Measurements from ENCODE around the gene ANKIB1.
A peak's percentile ranks its signal among the peaks of the same experiment; 100 is the strongest.

The ANKIB1 gene, protein sequence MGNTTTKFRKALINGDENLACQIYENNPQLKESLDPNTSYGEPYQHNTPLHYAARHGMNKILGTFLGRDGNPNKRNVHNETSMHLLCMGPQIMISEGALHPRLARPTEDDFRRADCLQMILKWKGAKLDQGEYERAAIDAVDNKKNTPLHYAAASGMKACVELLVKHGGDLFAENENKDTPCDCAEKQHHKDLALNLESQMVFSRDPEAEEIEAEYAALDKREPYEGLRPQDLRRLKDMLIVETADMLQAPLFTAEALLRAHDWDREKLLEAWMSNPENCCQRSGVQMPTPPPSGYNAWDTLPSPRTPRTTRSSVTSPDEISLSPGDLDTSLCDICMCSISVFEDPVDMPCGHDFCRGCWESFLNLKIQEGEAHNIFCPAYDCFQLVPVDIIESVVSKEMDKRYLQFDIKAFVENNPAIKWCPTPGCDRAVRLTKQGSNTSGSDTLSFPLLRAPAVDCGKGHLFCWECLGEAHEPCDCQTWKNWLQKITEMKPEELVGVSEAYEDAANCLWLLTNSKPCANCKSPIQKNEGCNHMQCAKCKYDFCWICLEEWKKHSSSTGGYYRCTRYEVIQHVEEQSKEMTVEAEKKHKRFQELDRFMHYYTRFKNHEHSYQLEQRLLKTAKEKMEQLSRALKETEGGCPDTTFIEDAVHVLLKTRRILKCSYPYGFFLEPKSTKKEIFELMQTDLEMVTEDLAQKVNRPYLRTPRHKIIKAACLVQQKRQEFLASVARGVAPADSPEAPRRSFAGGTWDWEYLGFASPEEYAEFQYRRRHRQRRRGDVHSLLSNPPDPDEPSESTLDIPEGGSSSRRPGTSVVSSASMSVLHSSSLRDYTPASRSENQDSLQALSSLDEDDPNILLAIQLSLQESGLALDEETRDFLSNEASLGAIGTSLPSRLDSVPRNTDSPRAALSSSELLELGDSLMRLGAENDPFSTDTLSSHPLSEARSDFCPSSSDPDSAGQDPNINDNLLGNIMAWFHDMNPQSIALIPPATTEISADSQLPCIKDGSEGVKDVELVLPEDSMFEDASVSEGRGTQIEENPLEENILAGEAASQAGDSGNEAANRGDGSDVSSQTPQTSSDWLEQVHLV

DNA sequence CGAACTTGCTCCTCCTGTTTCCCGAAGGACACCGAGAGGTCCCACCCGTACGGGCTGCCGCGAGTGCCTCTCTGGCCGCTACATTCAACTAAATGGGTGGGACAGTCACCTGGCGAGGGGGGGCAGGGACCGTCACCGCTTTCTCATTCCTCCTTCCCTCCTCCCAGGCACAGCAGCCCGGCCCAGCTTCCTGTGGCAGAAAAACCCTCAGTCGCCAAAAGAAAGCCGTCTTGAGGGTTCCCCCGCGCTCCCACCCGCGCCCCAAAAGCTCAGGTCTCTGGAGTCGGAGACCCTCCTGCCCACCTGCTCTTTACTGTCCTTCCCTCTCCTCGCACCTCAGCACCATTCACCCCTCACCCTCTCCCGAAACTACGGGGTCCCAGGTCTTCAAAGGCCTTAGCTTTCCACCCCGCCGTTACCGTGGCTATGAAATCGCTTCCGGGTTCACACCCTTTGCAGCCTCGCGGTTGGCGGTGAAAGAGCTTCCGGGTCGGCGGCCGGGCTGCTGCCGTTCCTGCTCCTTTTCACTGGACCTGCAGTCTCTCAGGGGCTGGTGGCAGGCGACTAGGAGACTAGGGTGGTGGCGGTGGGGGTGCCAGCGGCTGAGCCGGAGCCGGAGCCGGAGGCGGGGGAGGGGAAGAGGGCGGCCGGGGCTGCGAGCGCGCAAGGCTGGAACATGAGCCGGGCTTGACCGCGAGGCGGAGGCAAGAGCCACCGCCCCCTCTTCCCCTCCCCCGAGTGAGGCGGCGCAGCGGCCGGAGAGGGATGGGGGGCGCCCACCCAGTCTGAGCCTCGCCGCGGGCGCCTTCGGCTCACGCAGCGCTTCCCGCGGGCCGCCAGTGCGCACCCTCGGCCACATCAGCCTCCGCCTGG lies at the start of gene ANKIB1, which contains the start of gene KRIT1:
ANKIB1 (plus strand) TSS at position 488 of the 873 bp plus-strand sequence. CDS start 49,005 bp downstream, outside the sequence.
KRIT1 (minus strand) TSS at position 428 of the 873 bp plus-strand sequence. CDS start 3,779 bp downstream, outside the sequence.
- Mint-ChIP-seq H3K4me1 (ENCODE audit: low read depth) (peaks cover 34% of the 10 kb centered on the region), H3K4me3 (peak within 1 kb of the TSS; percentile 96), H3K9me3 (no peaks in the 10 kb centered on the region), H3K27ac (peak within 1 kb of the TSS; percentile 98), H3K36me3 (ENCODE audit: low read depth) (peaks cover 8% of the 10 kb centered on the region), H3K27me3 (ENCODE audit: low read depth) (no peaks in the 10 kb centered on the region)

DNA sequence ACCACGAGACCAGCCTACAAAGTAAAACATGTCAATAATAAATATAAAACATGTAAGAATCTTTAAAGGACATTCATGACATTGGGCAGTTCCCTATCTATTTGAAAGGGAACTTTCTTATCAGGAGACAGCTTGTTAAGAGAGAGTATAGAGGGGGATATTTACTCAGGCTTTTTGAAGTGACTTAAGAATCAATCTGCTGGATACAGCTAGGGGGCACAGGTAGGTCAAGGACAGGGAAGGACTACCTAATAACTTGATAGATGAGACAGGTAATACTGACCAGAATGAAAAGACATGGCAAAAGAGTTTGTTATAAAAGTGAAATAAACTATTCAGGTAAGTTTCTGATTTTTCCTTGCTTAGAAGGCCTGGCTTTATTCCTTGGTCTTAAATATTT lies 45.0 kb upstream of the ANKIB1 start:
- peaks cover 30% of the 10 kb centered on the region for H3K36me3 Mint-ChIP-seq (ENCODE audit: low read depth)
- no peaks in the 10 kb centered on the region for H3K27me3 Mint-ChIP-seq (ENCODE audit: low read depth)
- H3K27ac Mint-ChIP-seq: no peak overlapping the region
- no peak overlapping the region for H3K4me3 Mint-ChIP-seq
- no peaks in the 10 kb centered on the region for H3K4me1 Mint-ChIP-seq (ENCODE audit: low read depth)
- H3K9me3 Mint-ChIP-seq: no peaks in the 10 kb centered on the region

DNA sequence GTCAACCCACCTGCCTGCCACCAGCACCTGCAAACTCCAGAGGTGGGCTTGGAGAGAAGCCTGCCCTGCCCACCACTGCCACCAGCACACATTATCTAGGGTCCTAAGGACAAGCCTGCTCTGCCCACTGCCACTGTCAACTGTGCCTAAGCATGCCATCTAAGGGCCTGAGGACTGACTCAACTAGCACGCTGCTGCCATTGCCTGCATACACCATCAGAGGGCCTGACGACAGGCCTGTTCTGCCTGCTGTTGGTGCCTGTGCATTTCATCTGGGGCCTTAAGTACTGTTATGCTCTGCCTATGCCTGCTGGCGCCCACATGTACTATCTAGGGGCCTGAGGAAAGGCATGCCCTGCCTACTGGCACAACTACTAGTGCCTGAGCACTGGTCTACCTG lies 39.8 kb upstream of the ANKIB1 start:
- Mint-ChIP-seq H3K9me3 (peaks cover 28% of the 10 kb centered on the region), H3K36me3 (ENCODE audit: low read depth) (peaks cover 57% of the 10 kb centered on the region), H3K4me3 (no peak overlapping the region)

DNA sequence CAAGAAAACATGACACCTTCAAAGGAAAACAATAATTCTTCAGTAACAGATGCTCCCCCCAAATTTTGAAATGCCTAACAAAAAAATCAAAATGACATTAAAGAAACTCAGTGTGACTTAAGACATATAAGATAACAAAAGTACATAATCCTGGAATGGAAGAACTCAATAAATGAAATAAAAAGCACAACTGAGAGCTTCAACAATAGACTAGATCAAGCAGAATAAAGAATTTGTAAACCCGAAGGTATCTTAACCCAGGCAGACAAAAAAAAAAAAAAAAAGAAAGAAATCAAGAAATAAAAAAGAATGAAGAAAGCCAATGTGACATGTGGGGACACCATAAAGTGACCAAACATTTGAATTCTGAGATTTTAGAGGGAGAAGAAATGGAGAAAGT lies 39.1 kb upstream of the ANKIB1 start:
- Mint-ChIP-seq H3K36me3 (ENCODE audit: low read depth) (peaks cover 57% of the 10 kb centered on the region), H3K4me1 (ENCODE audit: low read depth) (peaks cover 17% of the 10 kb centered on the region), H3K4me3 (no peak overlapping the region), H3K27ac (no peak overlapping the region), H3K9me3 (peaks cover 32% of the 10 kb centered on the region), H3K27me3 (ENCODE audit: low read depth) (no peaks in the 10 kb centered on the region)

More for the DNA sequence above, 39.8 kb upstream of the ANKIB1 start:
- Mint-ChIP-seq H3K4me1 (ENCODE audit: low read depth) (peaks cover 17% of the 10 kb centered on the region), H3K27me3 (ENCODE audit: low read depth) (no peaks in the 10 kb centered on the region), H3K27ac (no peak overlapping the region)

DNA sequence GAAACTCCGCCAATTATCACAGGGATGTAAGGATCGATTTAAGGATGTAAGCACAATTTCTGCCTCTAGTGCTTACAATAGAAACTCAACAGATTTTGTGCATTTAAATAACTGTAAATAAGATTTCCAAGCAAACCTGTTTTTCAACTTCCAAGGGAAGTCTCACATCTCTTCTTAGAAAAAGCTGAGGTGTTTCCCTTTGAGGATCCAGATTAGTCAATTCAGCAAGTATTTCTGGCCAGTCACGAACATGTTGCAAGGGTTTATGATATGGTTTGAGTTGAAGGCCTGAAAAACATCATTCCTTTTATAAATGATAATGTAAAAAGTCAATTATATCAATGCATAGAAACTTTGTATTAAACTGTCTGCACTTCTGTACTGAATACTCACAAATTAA lies 24.0 kb upstream of the ANKIB1 start:
- peaks cover 51% of the 10 kb centered on the region for H3K36me3 Mint-ChIP-seq (ENCODE audit: low read depth)
- no peak overlapping the region for H3K27ac Mint-ChIP-seq
- no peaks in the 10 kb centered on the region for H3K9me3 Mint-ChIP-seq
- no peaks in the 10 kb centered on the region for H3K27me3 Mint-ChIP-seq (ENCODE audit: low read depth)
- no peaks in the 10 kb centered on the region for H3K4me1 Mint-ChIP-seq (ENCODE audit: low read depth)
- H3K4me3 Mint-ChIP-seq: no peak overlapping the region

DNA sequence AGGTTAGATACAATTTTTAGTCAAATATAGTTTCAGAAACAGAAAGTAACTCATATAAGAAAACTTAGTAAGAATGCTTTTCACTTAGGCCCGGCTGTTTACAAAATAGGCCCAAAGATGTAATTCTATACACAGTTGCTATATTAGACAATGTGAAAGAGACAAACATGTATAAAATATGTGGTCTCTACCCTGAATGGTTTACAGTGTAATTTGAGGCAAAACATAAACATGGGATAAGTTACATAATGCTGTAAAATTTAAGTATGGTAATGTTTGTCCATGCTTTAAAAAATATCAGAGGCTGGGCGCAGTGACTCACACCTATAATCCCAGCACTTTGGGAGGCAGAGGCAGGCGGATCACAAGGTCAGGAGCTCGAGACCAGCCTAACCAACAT lies 18.8 kb upstream of the ANKIB1 start:
- no peak overlapping the region for H3K27ac Mint-ChIP-seq
- H3K27me3 Mint-ChIP-seq (ENCODE audit: low read depth): no peaks in the 10 kb centered on the region
- H3K9me3 Mint-ChIP-seq: no peaks in the 10 kb centered on the region
- H3K36me3 Mint-ChIP-seq (ENCODE audit: low read depth): peaks cover 56% of the 10 kb centered on the region
- H3K4me1 Mint-ChIP-seq (ENCODE audit: low read depth): peaks cover 2% of the 10 kb centered on the region
- no peak overlapping the region for H3K4me3 Mint-ChIP-seq

DNA sequence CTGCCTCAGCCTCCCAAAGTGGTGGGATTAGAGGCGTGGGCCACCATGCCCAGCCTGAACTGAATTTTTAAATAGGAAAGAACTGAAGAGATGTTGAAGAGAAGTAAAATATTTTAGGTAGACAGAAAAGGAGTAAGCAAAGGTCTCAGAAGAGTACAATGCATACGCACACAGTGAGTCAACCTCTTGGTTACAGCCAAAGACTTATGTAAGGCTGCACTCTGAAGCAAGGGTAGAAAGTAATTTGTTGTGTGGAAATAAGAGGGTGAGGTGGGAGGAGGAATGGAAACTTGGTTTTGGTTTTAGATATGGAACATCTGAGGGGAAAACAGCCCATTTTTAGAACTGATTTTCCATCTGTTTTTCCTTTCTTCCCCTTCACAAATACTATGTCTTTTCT lies 17.7 kb upstream of the ANKIB1 start:
- H3K27me3 Mint-ChIP-seq (ENCODE audit: low read depth): no peaks in the 10 kb centered on the region
- peaks cover 61% of the 10 kb centered on the region for H3K36me3 Mint-ChIP-seq (ENCODE audit: low read depth)
- no peaks in the 10 kb centered on the region for H3K9me3 Mint-ChIP-seq
- H3K4me3 Mint-ChIP-seq: no peak overlapping the region
- no peak overlapping the region for H3K27ac Mint-ChIP-seq
- H3K4me1 Mint-ChIP-seq (ENCODE audit: low read depth): peaks cover 2% of the 10 kb centered on the region

DNA sequence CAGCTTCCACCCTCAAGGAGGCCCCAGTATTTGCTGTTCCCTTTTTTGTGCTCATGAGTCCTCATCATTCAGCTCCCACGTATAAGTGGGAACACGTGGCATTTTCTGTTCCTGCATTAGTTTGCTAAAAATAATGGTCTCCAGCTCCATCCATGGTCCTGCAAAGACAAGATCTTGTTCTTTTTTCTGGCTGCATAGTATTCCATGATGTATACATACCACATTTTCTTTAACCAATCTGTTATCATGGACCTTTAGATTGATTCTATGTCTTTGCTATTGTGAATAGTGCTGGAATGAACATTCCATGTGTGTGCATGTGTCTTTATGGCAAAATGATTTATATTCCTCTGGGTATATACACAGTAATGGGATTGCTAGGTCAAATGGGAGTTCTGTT lies 17.0 kb upstream of the ANKIB1 start:
- no peaks in the 10 kb centered on the region for H3K27me3 Mint-ChIP-seq (ENCODE audit: low read depth)
- H3K27ac Mint-ChIP-seq: no peak overlapping the region
- no peaks in the 10 kb centered on the region for H3K9me3 Mint-ChIP-seq
- no peak overlapping the region for H3K4me3 Mint-ChIP-seq
- peaks cover 64% of the 10 kb centered on the region for H3K36me3 Mint-ChIP-seq (ENCODE audit: low read depth)
- peaks cover 2% of the 10 kb centered on the region for H3K4me1 Mint-ChIP-seq (ENCODE audit: low read depth)

DNA sequence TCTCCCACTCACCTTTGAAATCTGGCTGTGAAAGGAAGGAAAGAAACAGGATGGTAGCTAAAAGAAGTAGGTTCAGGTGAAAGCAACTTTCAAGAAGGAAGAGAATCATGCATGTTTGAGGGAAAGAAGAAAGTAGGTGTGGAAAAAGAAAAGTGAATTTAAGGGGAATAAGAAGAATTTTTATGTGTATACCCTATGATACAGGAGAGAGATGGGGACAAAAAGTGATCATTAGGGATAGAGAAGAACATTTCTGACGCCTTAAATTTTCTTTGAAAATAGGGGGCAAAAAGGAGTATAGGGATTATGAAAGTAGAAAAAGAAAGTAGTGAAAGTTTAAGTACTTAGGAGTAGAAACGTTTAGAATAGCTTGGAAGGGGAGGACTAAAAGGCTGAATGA lies 15.2 kb upstream of the ANKIB1 start:
- Mint-ChIP-seq H3K9me3 (no peaks in the 10 kb centered on the region), H3K36me3 (ENCODE audit: low read depth) (peaks cover 63% of the 10 kb centered on the region), H3K4me1 (ENCODE audit: low read depth) (peaks cover 2% of the 10 kb centered on the region), H3K4me3 (no peak overlapping the region), H3K27ac (no peak overlapping the region), H3K27me3 (ENCODE audit: low read depth) (no peaks in the 10 kb centered on the region)

DNA sequence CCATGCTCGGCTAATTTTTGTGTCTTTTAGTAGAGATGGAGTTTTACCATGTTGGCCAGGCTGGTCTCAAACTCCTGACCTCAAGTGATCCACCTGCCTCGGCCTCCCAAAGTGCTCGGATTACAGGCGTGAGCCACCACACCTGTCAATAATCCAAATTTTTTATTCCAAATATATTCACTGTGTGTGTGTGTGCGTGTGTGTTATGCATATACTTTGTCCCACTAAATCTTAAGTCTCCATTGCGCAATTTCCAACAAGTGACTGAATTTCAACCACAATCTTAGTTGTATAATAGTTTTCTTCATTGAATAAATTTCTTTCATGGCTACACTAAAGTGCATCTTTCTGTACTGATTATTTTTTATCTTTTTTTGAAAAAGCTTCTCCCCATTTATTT lies 2.8 kb upstream of the ANKIB1 start:
- Mint-ChIP-seq H3K9me3 (no peaks in the 10 kb centered on the region), H3K36me3 (ENCODE audit: low read depth) (peaks cover 13% of the 10 kb centered on the region), H3K27me3 (ENCODE audit: low read depth) (no peaks in the 10 kb centered on the region), H3K4me3 (no peak overlapping the region), H3K4me1 (ENCODE audit: low read depth) (peaks cover 27% of the 10 kb centered on the region), H3K27ac (no peak overlapping the region)

DNA sequence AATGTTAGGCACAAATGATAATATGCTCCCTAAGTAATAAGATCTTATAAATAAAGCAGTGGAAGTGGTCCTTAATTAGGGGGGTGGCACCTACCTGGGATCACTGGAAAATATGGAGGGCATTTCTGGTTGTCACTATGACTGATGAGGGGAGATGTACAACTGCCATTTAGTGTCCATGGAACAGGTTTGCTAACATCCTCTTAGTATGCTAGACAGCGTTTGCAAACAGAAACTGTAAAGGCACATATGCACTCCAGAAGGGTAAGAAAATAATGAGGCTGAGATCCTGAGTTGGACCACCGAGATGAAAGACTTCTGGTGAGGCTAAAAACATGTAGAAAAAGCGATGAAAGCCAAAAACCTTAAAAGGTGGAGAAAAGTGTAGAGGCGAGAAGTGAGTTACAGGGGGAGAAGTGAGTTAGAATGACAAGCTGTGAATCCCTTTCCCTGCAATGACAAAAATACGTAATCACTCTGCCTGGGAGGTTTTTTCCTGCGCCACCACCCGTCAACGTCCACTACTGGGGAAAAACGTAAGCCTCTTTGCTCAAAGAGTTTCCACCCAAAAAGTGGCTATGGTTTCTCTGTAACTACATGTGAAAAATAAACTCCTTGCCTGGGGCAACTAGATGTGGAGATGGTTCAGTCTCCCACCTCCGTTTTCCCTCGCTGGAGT lies 827 bp upstream of the ANKIB1 start:
- Mint-ChIP-seq H3K27ac (peak overlapping the region; percentile 98), H3K4me1 (ENCODE audit: low read depth) (peaks cover 34% of the 10 kb centered on the region), H3K36me3 (ENCODE audit: low read depth) (peaks cover 8% of the 10 kb centered on the region), H3K27me3 (ENCODE audit: low read depth) (no peaks in the 10 kb centered on the region), H3K9me3 (no peaks in the 10 kb centered on the region), H3K4me3 (peak overlapping the region; percentile 96)

DNA sequence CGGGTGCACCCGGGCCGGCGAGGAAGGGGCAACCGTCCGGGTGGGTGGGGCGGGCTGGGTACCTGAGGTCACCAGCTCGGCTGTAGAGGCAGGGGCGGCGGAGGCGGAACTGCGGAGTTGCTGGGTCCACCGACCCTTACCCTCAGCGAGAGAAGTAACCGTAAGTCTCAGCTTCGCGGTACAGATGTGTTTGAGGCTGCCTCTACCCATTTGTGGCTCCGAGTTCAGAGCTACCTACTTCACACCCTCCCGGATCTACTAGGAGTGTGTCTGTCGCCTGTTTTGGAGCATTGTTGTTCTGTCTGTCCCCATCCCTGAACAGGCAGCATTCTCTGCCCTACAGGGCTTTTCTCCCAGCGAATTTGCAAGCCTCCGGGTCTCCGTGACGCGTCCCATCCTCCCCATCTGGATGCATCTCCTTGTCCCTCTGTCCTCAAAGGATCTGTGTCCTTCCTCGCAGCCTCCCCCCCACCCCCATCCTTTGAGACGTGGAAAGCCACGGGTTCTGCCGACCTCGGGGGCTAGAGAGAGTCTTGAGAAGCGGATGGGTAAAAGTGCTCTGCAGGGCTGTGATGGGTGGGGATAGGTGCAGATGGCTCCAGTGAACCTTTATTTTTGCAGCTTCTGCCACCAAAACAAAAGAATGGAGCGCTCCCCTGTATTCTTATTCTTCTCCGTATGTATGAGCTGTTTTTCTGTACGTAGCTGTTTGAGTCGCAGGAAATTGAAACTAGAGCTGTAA lies 757 bp downstream of the ANKIB1 start:
- H3K36me3 Mint-ChIP-seq (ENCODE audit: low read depth): peaks cover 6% of the 10 kb centered on the region

DNA sequence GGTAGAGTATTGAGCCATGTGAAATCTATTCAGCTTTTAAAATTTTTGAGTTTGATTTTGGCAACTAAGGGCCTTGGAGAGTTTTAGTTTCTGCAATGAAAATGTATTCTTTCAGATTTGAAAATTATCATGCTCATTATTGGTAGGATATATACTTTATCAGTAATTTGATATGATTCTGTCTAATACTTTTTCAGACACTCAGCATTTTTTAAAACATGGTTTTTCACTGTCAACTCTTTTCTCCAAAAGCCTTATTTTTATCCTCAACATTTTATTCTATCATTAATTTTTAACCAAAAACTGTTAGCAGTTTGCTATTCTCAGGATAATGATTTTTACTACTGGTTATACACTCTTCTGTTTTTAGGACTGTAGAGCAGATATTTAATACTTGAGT lies 4.8 kb downstream of the ANKIB1 start:
- Mint-ChIP-seq H3K4me3 (no peak overlapping the region), H3K36me3 (ENCODE audit: low read depth) (peaks cover 16% of the 10 kb centered on the region), H3K27me3 (ENCODE audit: low read depth) (no peaks in the 10 kb centered on the region), H3K4me1 (ENCODE audit: low read depth) (peaks cover 26% of the 10 kb centered on the region), H3K9me3 (peaks cover 5% of the 10 kb centered on the region), H3K27ac (no peak overlapping the region)

More for the DNA sequence above, 757 bp downstream of the ANKIB1 start:
- peaks cover 39% of the 10 kb centered on the region for H3K4me1 Mint-ChIP-seq (ENCODE audit: low read depth)
- H3K4me3 Mint-ChIP-seq: peak overlapping the region; percentile 95
- H3K27me3 Mint-ChIP-seq (ENCODE audit: low read depth): no peaks in the 10 kb centered on the region
- no peaks in the 10 kb centered on the region for H3K9me3 Mint-ChIP-seq
- peak overlapping the region; percentile 93 for H3K27ac Mint-ChIP-seq
